HG02798 (cell line): ENCODE data around the gene LMBR1L.

Experiments used
- ATAC-seq: cut with Tn5 transposase; IDR thresholded peaks from one replicate; pipeline ENCODE4 v1.9.1; 2021; ENCODE audit warnings: mild to moderate bottlenecking; ENCODE audit not compliant: unreplicated experiment, poor library complexity

LMBR1L gene

GRCh38 chr12:49121047-49121696, 10.5 kb upstream of the LMBR1L start:
- no peak for ATAC-seq

- ATAC-seq = no peak
These were observed 559 bp upstream of the LMBR1L start for GRCh38 chr12:49111206-49111605.

DNA sequence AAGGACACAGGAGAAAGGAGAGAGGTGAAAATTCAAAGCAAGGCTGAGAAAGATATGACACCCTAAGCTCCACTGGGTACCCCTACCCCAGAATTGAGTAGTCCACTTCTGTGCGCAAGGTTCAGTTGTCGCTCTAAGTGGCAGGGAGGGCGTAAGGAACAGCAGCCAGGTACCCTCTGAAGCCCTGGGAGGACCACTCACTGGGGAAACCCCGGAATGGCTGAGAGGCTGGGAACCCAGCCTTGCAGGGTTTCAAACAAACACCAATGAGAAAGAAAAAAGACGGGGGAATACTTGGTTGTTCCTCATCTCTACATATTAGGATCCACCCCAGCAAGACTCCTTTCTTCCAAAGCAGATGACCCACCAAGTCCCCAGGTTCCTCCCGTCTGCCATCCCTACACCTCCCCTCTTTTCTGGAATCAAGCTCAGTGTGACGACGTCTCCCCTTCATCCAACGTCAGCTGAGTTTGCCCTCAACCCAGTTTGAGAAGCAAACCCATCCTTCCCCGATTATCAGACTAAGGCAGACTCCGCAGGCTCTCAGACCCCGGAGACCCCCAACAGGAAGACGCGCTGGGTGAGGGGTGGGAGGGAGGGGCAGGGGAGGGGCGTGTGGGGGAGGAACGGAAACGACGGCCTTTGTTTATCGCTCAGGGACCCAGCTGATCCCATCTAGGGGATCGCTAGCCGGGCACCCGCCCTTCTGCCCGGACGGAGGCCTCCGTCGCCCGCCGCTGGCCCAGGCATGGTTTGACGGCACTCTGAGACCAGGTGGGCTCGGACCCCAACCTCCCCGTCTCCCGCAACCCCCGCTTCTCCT, 795 bp downstream of the LMBR1L start:
- ATAC-seq = no peak

GRCh38 chr12:49108958-49109404, 1.7 kb downstream of the LMBR1L start:
- ATAC-seq = no peak

- ATAC-seq = no peak
These were observed 5.1 kb downstream of the LMBR1L start for GRCh38 chr12:49105504-49106084.

- ATAC-seq = no peak
These were observed 5.8 kb downstream of the LMBR1L start for GRCh38 chr12:49104822-49105221.

- ATAC-seq = no peak
These were observed 10.3 kb downstream of the LMBR1L start for GRCh38 chr12:49100380-49100779.

DNA sequence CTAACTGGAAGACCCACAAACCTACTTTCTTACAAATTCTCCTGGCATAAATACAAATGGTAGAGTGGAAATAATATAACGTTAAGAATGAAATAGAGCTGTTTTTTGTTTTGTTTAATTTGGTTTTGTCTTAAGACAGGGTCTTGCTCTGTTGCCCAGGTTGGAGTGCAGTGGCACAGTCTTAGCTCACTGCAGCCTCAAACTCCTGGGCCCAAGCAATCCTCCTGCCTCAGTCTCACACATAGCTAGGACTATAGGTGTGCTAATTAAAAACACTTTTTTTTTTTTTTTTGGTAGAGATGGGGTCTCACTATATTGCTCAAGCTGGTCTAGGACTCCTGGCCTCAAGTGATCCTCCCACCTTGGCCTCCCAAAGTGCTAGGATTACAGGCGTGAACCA, 11.9 kb downstream of the LMBR1L start:
- no peak for ATAC-seq

- no peak for ATAC-seq
These were observed 12.6 kb downstream of the LMBR1L start for GRCh38 chr12:49098035-49098451.

GRCh38 chr12:49097381-49097780, 13.3 kb downstream of the LMBR1L start:
- no peak for ATAC-seq

- no peak for ATAC-seq
These were observed 15.7 kb downstream of the LMBR1L start for GRCh38 chr12:49094975-49095365.

GRCh38 chr12:49094160-49094974, 16.3 kb downstream of the LMBR1L start, which contains the start of gene DHH:
Gene DHH (minus strand): TSS chr12:49094801. CDS start chr12:49094512, 289 bp downstream.
- ATAC-seq = no peak

GRCh38 chr12:49093792-49094159, 16.9 kb downstream of the LMBR1L start:
- ATAC-seq = no peak

GRCh38 chr12:49092816-49093406, 17.7 kb downstream of the LMBR1L start:
- ATAC-seq = no peak

DNA sequence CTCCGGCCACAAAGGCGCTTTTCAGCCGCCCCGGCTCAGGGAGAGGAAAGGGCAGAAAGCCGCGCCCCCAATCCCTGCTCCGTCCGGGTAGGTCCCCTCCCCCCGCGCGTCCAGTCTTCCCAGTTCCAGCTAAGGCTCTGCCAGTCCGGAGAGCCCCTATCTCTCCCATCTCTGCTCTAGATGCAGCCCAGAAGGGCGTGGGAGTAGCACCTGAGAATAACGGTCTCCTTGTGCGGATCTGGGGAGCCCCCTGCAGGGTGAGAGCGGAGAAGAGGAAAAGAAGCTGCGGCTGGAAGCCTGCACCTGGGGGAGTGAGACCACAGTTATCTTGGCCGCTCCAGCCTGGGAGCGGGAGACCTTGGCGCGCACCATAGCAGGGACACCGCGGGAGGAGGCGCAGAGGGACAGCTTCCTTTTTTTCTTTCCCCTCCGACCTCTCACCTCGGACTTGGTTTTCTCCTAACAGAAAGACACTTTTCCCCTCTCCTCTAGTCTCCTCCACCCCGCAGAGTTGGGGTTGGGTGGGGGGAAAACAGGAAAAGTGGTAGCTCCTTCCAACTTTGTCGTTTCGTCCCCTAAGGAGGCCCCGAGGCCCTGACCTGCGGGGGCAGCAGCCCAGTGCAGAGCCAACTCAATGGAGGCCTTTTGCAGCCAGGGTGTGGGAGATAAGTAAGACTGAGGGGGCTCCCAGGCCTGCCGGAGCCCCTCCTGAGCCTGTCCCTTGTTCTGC, 18.4 kb downstream of the LMBR1L start:
- ATAC-seq = no peak

- ATAC-seq = no peak
These were observed 18.9 kb downstream of the LMBR1L start for GRCh38 chr12:49091836-49092085.

GRCh38 chr12:49091056-49091835, 19.4 kb downstream of the LMBR1L start:
- ATAC-seq = no peak

DNA sequence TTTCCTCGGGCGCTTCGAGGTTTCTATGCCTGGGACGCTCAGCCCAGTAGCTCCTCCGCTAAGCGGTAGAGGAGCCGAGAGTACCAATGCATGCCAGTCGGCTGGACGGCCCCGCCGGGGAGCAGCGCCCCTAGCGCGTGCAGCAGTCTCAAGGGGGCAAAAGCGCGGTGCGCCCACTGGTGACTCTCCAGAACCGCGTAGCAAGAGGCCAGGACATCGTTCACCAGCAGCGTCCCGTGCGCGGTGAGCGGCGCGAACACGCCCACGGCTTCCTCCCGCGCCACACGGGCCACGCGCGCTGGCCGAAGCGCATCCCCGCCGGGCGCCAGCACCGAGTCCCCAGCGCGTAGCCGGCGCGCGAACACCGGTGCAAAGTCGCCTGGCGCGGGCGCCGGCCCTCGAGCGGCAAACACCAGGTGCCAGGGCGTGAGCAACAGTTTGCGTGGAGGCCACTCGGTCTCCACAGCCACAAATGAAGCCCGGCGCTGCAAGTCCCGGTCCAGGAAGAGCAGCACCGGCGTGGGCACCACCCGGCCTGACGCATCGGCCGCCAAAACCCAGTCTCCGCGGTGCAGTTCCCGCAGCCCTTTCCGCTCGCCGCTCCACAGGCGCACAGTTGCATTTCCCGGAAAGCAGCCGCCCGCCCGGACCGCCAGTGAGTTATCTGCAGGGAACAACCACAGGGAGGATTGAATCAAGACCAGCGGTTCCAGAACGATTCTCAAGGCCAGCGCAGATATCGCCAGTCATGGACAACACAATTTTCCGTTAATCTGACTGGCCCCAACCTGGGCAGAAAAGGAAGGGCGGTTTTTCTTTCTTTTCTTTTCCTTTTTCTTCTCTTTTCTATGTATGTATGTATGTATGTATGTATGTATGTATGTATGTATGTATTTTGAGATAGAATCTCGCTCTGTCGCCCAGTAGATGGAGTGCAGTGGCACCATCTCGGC, 20.6 kb downstream of the LMBR1L start:
- no peak for ATAC-seq
